Esophagus muscularis mucosa (tissue), 4 donors: ENCODE data around the gene PGBD5. TPM values are rescaled to one million over a fixed set of nuclear protein-coding genes. Genes with fewer than 3 reads are reported as not detected.
A peak's percentile ranks its signal among the peaks of the same experiment; 100 is the strongest.

Source experiments
- DNase-seq: peaks from one replicate; pipeline ENCODE4 v3.0.0-alpha.2; 2017; ENCODE audit errors: extremely low spot score
- H3K27ac ChIP-seq, 4 donors: fragments of 200-600 bp; sonication (generic); replicated peaks in 1 of 4; 1 replicate in 3 of 4; 2 replicates in 1 of 4; pipeline ENCODE4 v1.5.1; 2016 to 2019; ENCODE audit warnings: mild to moderate bottlenecking in 1 of 4
- H3K27me3 ChIP-seq, 4 donors: fragments of 200-600 bp; sonication (generic); one replicate each; pipeline versions ENCODE4 v1.5.1 to v1.6.0; 2016 to 2019
- H3K36me3 ChIP-seq, 4 donors: fragments of 200-600 bp; sonication (generic); one replicate each; pipeline ENCODE4 v1.5.1; 2016 to 2019
- H3K4me1 ChIP-seq, 4 donors: fragments of 200-600 bp; sonication (generic); one replicate each; pipeline ENCODE4 v1.5.1; 2016 to 2019
- H3K4me3 ChIP-seq, 4 donors: fragments of 200-600 bp; sonication (generic); 1 replicate in 2 of 4; 2 replicates in 2 of 4; pipeline ENCODE4 v1.5.1; 2016 to 2019; ENCODE audit warnings: mild to moderate bottlenecking in 4 of 4, moderate library complexity in 1 of 4
- H3K9me3 ChIP-seq, 4 donors: fragments of 200-600 bp; sonication (generic); 1 replicate in 3 of 4; 2 replicates in 1 of 4; pipeline ENCODE4 v1.5.1; 2016 to 2019
- CTCF ChIP-seq, 3 experiments: fragments of 200-600 bp in 2 of 3; fragments of 450-650 bp in 1 of 3; sonication (generic) in 2 of 3; IDR thresholded peaks; one replicate each; pipeline ENCODE4 v1.5.1; 2017 to 2019; ENCODE audit warnings: antibody characterized with exemption in 3 of 3, mild to moderate bottlenecking in 2 of 3, moderate library complexity in 1 of 3
- EP300 ChIP-seq: sonication (generic); formaldehyde crosslinking; IDR thresholded peaks from one replicate; pipeline ENCODE4 v1.6.1; 2017; ENCODE audit warnings: antibody characterized with exemption
- POLR2A ChIP-seq: fragments of 450-650 bp; IDR thresholded peaks from one replicate; pipeline ENCODE4 v1.6.1; 2017; ENCODE audit warnings: antibody characterized with exemption, moderate library complexity, mild to moderate bottlenecking, low read depth
- POLR2AphosphoS5 ChIP-seq, 2 donors: sonication (generic); formaldehyde crosslinking; IDR thresholded peaks; one replicate each; pipeline ENCODE4 v1.6.1; 2017; ENCODE audit warnings: antibody characterized with exemption in 2 of 2
- WGBS: methylation state at CpG from one replicate; pipeline ENCODE4 v1.1.5; 2018; 5-methylcytosine and 5-hydroxymethylcytosine counted together
- intact Hi-C: fragments of 100-400 bp; cut with DNase I; formaldehyde crosslinking; loops from one replicate; pipeline ENCODE4 v1.15.1; 2023
- total RNA-seq, 4 donors: library from RNA; depleted of rRNA; stranded (reverse); fragments of >200 nt; gene quantifications; one replicate each; pipeline versions ENCODE4 v1.1.0 to v1.2.1, GENCODE V29; 2016

The PGBD5 gene
- total RNA-seq, 4 donors from 2014 or later: 0.19 to 1.2 (median 0.62) TPM

- TF ChIP-seq POLR2A (no peak), CTCF (IDR thresholded peaks at IDR 0.05) (no peak), EP300 (no peak), POLR2AphosphoS5 (IDR thresholded peaks at IDR 0.05) (no peak)
- Histone ChIP-seq H3K27me3 (peaks cover 0 to 10% (median 0%) of the 10 kb centered on the region in 4 donors), H3K4me3 (no peak overlapping the region), H3K9me3 (no peaks in the 10 kb centered on the region), H3K4me1 (peaks cover 0 to 15% (median 11%) of the 10 kb centered on the region in 4 donors), H3K36me3 (no peaks in the 10 kb centered on the region), H3K27ac (no peak overlapping the region)
- intact Hi-C loops: no loop called here
- DNase-seq: no peak
- WGBS: 73% methylated on average over 3 of the region's 3 CpGs
Observed at GRCh38 chr1:230312676-230313075, 113.5 kb downstream of the PGBD5 start.

GRCh38 chr1:230310381-230311163 lies 115.6 kb downstream of the PGBD5 start:
- DNase-seq: peak; percentile 93
- TF ChIP-seq POLR2AphosphoS5 (IDR thresholded peaks at IDR 0.05) (peak in 1 of 2 donors; percentile 53), EP300 (no peak), POLR2A (no peak), CTCF (IDR thresholded peaks at IDR 0.05) (peak; percentile 92 to 95 (median 94))
- no peak overlapping the region for H3K27ac ChIP-seq
- no peak overlapping the region for H3K4me3 ChIP-seq
- H3K9me3 ChIP-seq: no peaks in the 10 kb centered on the region
- H3K36me3 ChIP-seq: no peaks in the 10 kb centered on the region
- H3K4me1 ChIP-seq: peaks cover 0 to 22% (median 18%) of the 10 kb centered on the region in 4 donors
- WGBS: 36% methylated on average over 14 of the region's 14 CpGs
- H3K27me3 ChIP-seq: peaks cover 0 to 5% (median 0%) of the 10 kb centered on the region in 4 donors
- intact Hi-C loops: loop anchor here (1.0 kb wide), 1 partner anchor 649 kb away; no protein-coding TSS in a partner anchor

- Histone ChIP-seq H3K36me3 (no peaks in the 10 kb centered on the region), H3K9me3 (no peaks in the 10 kb centered on the region), H3K27me3 (peaks cover 0 to 5% (median 0%) of the 10 kb centered on the region in 4 donors), H3K4me3 (no peak overlapping the region), H3K27ac (no peak overlapping the region), H3K4me1 (peaks cover 0 to 22% (median 18%) of the 10 kb centered on the region in 4 donors)
- WGBS: 95% methylated on average over 13 of the region's 15 CpGs
- TF ChIP-seq POLR2AphosphoS5 (IDR thresholded peaks at IDR 0.05) (no peak), EP300 (no peak), CTCF (IDR thresholded peaks at IDR 0.05) (no peak), POLR2A (no peak)
- DNase-seq: no peak
- intact Hi-C loops: loop anchor here (1.0 to 5.0 kb wide), 2 partner anchors 648 to 657 kb away; no protein-coding TSS in a partner anchor
Observed at GRCh38 chr1:230309646-230310177, 116.4 kb downstream of the PGBD5 start.

GRCh38 chr1:230308821-230309220 lies 117.3 kb downstream of the PGBD5 start:
- Histone ChIP-seq H3K9me3 (no peaks in the 10 kb centered on the region), H3K36me3 (no peaks in the 10 kb centered on the region), H3K27me3 (peaks cover 0 to 1% (median 0%) of the 10 kb centered on the region in 4 donors), H3K4me1 (peaks cover under 1 to 22% (median 18%) of the 10 kb centered on the region in 4 donors), H3K4me3 (no peak overlapping the region), H3K27ac (no peak overlapping the region)
- 98% methylated on average over 17 of the region's 17 CpGs for WGBS
- TF ChIP-seq EP300: no peak
- no peak for TF ChIP-seq POLR2AphosphoS5 (IDR thresholded peaks at IDR 0.05)
- no peak for TF ChIP-seq POLR2A
- TF ChIP-seq CTCF (IDR thresholded peaks at IDR 0.05): no peak
- no peak for DNase-seq
- intact Hi-C loops: loop anchor here (5.0 kb wide), 1 partner anchor 657 kb away; no protein-coding TSS in a partner anchor
